ENCODE data around the gene PATJ.
"Not testable (repeated sequence)": the region's sequence is repeated elsewhere in the genome, so short reads cannot be mapped to it uniquely, and the experiment has no call there.

PATJ gene

GRCh38 chr1:62097464-62097863 is 355.2 kb downstream of the PATJ start:
- no peak for DNase-seq (ENCODE audit: low spot score)

GRCh38 chr1:62100442-62100841 is 358.2 kb downstream of the PATJ start:
- no peak for DNase-seq (ENCODE audit: low spot score)

- no peak for DNase-seq (ENCODE audit: low spot score)
Observed at GRCh38 chr1:62103846-62104245, 361.6 kb downstream of the PATJ start.

GRCh38 chr1:62107923-62108322 is 365.6 kb downstream of the PATJ start:
- DNase-seq (ENCODE audit: low spot score) = no peak

GRCh38 chr1:62109124-62109523 is 366.8 kb downstream of the PATJ start:
- no peak for DNase-seq (ENCODE audit: low spot score)

GRCh38 chr1:62110198-62110817 is 368.0 kb downstream of the PATJ start:
- DNase-seq (ENCODE audit: low spot score) = no peak

- DNase-seq (ENCODE audit: low spot score) = no peak
Observed at GRCh38 chr1:62111084-62111483, 368.8 kb downstream of the PATJ start.

GRCh38 chr1:62113507-62113906 is 371.2 kb downstream of the PATJ start:
- no peak for DNase-seq (ENCODE audit: low spot score)

GRCh38 chr1:62117018-62117750 is 374.9 kb downstream of the PATJ start:
- no peak for DNase-seq (ENCODE audit: low spot score)

- DNase-seq (ENCODE audit: low spot score) = no peak
Observed at GRCh38 chr1:62126579-62127290, 384.5 kb downstream of the PATJ start.

GRCh38 chr1:62128745-62129144 is 386.5 kb downstream of the PATJ start:
- no peak for DNase-seq (ENCODE audit: low spot score)

- DNase-seq (ENCODE audit: low spot score) = peak; percentile 76
Observed at GRCh38 chr1:62131093-62131725, 388.9 kb downstream of the PATJ start.

- DNase-seq (ENCODE audit: low spot score) = no peak
Observed at GRCh38 chr1:62138029-62138428, 395.7 kb downstream of the PATJ start.

GRCh38 chr1:62139410-62139809 is 397.1 kb downstream of the PATJ start:
- DNase-seq (ENCODE audit: low spot score) = no peak

GRCh38 chr1:62140666-62141065 is 398.4 kb downstream of the PATJ start:
- DNase-seq (ENCODE audit: low spot score) = no peak

- no peak for DNase-seq (ENCODE audit: low spot score)
Observed at GRCh38 chr1:62142496-62142895, 400.2 kb downstream of the PATJ start.

GRCh38 chr1:62144238-62144831 is 402.1 kb downstream of the PATJ start:
- DNase-seq (ENCODE audit: low spot score) = peak; percentile 58

GRCh38 chr1:62159940-62160348 is 417.7 kb downstream of the PATJ start:
- DNase-seq (ENCODE audit: low spot score) = no peak

GRCh38 chr1:62161711-62162110 is 419.4 kb downstream of the PATJ start:
- DNase-seq (ENCODE audit: low spot score) = no peak

- not testable (repeated sequence) for DNase-seq (ENCODE audit: low spot score)
Observed at GRCh38 chr1:62170380-62170779, 428.1 kb downstream of the PATJ start.

- DNase-seq (ENCODE audit: low spot score) = peak; percentile 45
Observed at GRCh38 chr1:62175568-62176179, 433.4 kb downstream of the PATJ start.

Data from D341Med (cell line).